GM21381 (cell line): ENCODE data around the gene XPNPEP3.
A peak's percentile ranks its signal among the peaks of the same experiment; 100 is the strongest.

ENCODE experiments used
- ATAC-seq: cut with Tn5 transposase; IDR thresholded peaks from one replicate; pipeline ENCODE4 v1.9.1; 2021; ENCODE audit warnings: mild to moderate bottlenecking, moderate library complexity; ENCODE audit not compliant: unreplicated experiment

Gene XPNPEP3

GRCh38 chr22:40928657-40929056 lies 71.7 kb downstream of the XPNPEP3 start:
- no peak for ATAC-seq

- ATAC-seq: no peak
Measured at GRCh38 chr22:40932396-40932795, 75.4 kb downstream of the XPNPEP3 start.

- no peak for ATAC-seq
Measured at GRCh38 chr22:40939202-40939601, 82.3 kb downstream of the XPNPEP3 start.

GRCh38 chr22:40950962-40951794 lies 94.2 kb downstream of the XPNPEP3 start, which contains the start of gene RBX1:
RBX1 (plus strand) TSS chr22:40951378; CDS start chr22:40951399, 21 bp downstream.
- peak; percentile 69 for ATAC-seq

GRCh38 chr22:40951795-40952605 lies 95.1 kb downstream of the XPNPEP3 start:
- no peak for ATAC-seq

GRCh38 chr22:40953471-40953870 lies 96.5 kb downstream of the XPNPEP3 start:
- no peak for ATAC-seq

- ATAC-seq: no peak
Measured at GRCh38 chr22:40954113-40954512, 97.2 kb downstream of the XPNPEP3 start.

- ATAC-seq: no peak
Measured at GRCh38 chr22:40955571-40955970, 98.6 kb downstream of the XPNPEP3 start.

GRCh38 chr22:40957601-40958000 lies 100.7 kb downstream of the XPNPEP3 start:
- no peak for ATAC-seq

GRCh38 chr22:40958299-40958698 lies 101.4 kb downstream of the XPNPEP3 start:
- ATAC-seq: no peak

GRCh38 chr22:40960145-40960544 lies 103.2 kb downstream of the XPNPEP3 start:
- ATAC-seq: no peak

GRCh38 chr22:40965936-40966725 lies 109.2 kb downstream of the XPNPEP3 start:
- ATAC-seq: no peak

- no peak for ATAC-seq
Measured at GRCh38 chr22:40966726-40967085, 109.8 kb downstream of the XPNPEP3 start.

GRCh38 chr22:40967111-40967760 lies 110.3 kb downstream of the XPNPEP3 start:
- no peak for ATAC-seq

- ATAC-seq: no peak
Measured at GRCh38 chr22:40972587-40972986, 115.6 kb downstream of the XPNPEP3 start.

- ATAC-seq: no peak
Measured at GRCh38 chr22:40973144-40973543, 116.2 kb downstream of the XPNPEP3 start.

- no peak for ATAC-seq
Measured at GRCh38 chr22:40975366-40975765, 118.4 kb downstream of the XPNPEP3 start.

- ATAC-seq: no peak
Measured at GRCh38 chr22:40976866-40977700, 120.1 kb downstream of the XPNPEP3 start.

- ATAC-seq: no peak
Measured at GRCh38 chr22:40979198-40979597, 122.2 kb downstream of the XPNPEP3 start.

GRCh38 chr22:40979871-40980270 lies 122.9 kb downstream of the XPNPEP3 start:
- no peak for ATAC-seq
